ENCODE data around the gene PNRC1.
"Not testable (repeated sequence)": the region's sequence is repeated elsewhere in the genome, so short reads cannot be mapped to it uniquely, and the experiment has no call there.

PNRC1 gene

DNA sequence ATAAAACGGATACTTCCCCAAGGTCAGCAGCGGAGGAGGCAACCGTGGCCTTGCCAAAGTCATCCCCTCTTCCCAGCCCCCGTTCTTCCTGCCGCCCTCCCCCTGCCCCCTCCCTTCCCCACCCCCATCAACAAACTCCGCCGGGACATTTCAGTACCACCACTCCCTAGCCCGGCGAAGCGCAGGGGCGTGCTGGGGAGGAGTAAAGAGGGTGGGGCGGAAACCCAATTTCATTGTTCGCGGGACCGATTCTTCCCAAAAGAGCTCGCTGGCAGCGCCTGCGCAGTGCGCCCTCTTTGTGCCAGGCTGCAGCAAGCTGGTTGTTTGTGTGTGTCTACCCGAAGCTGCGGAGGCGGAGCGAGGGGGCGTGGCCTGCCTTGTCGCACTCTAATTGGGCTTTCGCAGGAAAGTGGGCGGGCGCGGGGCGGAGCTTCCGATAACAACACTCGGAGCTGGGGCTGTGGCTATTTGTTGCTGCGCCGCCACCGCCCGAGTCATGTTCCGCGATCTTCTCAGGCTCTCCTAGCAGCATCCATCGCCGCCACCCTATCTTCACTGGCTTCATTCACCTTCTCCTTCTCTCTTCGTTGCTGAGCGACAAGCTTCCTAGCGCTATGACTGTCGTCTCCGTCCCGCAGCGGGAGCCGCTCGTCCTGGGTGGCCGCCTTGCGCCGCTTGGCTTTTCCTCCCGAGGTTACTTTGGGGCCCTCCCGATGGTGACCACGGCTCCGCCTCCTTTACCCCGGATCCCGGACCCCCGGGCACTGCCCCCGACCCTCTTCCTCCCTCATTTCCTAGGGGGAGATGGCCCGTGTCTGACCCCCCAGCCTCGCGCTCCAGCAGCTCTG lies at the start of gene PNRC1:
PNRC1 (plus strand) TSS at position 471 of the 848 bp plus-strand sequence; CDS start at position 615, 144 bp downstream.
- DNase-seq, result peak; percentile 92 to 100 (median 99)

DNA sequence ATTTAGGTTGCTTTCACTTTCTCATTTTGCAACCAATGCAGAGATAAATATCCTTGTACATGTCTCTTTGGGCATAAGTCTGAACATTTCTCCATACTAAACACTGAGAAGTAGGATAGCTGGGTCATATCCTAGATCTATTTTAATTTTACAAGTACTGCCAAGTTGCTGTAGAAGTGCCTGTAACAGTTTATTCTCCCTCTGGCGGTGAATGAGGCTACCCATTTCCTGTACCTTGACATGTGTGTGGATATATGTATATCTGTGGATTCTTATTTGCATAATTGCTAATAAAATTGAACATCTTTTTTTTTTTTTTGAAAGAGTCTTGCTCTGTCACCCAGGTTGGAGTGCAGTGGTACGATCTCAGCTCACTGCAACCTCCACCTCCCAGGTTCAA lies 48.0 kb upstream of the PNRC1 start:
- no peak for DNase-seq

DNA sequence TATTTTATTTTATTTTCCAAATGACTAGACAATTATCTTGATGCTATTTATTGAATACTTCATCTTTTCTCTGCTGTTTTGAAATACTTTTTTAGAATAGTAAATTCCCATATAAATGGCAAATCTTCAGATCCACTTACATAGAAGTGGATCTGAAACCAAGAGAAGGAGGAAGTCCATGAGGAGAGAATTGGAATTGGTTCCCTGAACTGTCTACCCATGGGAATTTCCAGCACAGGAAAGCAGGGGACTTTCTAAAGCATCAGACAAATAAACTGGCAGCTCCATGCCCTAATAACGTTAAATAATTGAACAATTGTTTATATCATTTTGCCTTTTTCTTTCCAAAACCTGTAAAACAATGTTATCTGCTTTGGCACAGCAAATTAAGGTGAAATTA lies 47.1 kb upstream of the PNRC1 start:
- no peak for DNase-seq

DNA sequence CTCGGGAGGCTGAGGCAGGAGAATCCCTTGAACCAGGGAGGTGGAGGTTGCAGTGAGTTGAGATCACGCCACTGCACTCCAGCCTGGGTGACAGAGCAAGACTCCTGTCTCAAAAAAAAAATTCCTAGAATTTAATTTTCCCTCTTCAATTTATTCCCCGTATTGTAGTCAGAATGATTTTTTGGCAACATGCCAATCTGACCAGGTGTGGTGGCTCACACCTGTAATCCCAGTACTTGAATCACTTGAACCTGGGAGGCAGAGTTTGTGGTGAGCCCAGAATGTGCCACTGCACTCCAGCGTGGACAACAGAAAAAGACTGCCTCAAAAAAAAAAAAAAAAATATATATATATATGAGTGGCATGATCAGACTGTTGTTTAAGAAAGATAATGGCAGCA lies 46.4 kb upstream of the PNRC1 start:
- not testable (repeated sequence) for DNase-seq

DNA sequence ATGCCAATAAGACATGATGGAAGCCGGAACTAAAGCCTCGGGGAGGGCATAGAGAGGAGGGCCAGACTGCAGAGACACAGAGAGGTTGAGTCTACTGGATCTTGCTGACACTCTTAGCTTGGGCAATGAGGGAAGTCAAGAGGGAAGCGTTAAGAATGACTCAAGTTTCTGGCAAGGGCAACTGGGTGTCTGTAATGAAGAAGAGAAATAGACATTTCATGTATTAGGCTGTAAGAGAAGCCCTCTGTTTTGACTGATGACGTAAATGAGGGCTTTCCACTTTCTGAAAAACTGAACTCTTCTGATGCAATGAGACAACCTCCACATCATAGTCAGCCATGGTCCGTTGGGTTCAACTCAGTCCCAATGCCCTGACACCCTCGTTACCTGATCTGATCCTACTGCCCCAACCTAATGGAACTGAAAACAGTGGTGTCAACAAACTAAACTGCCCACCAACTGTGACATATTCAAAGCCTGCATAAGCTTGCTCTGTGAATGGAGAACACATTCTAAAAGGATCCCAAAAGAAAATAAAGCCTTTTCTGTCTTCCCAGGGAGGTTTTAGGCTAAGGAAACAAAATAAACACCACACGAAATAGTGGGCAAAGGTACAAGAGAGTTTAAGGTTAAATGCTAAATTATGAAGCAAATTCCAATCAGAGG lies 45.8 kb upstream of the PNRC1 start:
- peak in 4 of 56 donors; percentile 5 to 19 (median 10) for DNase-seq

DNA sequence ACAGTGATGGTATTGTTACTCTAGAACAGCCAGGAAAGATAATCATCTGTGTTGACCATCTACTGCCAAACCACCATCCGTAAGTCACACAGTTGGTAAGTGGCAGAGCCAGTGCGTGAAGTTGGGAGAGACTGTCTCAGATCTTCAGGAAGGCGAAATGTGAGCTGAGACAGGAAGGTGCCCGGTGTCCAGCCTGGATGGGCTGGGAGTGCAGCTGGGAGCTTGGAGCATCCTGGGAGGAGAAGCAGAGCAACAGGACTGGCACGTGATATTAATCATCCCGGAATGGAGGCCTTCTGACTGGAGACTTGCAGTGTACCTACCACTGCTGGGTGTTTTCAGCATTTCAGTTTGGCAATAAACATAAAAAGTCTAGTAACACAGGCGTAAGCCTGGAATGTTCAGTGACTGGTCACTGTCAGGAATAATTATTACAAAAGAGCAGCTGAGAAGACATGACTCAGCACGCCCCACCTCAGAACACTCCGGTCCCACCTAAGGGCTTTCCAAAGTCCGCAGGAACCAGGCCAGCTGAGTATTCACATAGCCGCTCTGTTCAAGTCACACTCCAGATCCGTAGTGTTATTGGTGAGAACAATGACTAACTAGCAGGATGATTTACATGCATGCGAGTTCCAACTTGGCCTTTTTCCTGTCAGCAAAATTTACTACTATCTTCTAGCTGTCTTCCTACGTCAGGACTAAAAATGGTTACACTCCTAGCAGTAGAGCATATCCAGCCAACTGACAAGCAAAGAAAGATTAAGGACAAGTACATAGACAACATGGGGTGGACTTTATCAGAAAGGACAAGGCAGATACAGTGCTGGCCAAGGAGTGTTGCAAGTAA lies 45.1 kb upstream of the PNRC1 start:
- peak in 17 of 56 donors; percentile 3 to 63 (median 12) for DNase-seq

DNA sequence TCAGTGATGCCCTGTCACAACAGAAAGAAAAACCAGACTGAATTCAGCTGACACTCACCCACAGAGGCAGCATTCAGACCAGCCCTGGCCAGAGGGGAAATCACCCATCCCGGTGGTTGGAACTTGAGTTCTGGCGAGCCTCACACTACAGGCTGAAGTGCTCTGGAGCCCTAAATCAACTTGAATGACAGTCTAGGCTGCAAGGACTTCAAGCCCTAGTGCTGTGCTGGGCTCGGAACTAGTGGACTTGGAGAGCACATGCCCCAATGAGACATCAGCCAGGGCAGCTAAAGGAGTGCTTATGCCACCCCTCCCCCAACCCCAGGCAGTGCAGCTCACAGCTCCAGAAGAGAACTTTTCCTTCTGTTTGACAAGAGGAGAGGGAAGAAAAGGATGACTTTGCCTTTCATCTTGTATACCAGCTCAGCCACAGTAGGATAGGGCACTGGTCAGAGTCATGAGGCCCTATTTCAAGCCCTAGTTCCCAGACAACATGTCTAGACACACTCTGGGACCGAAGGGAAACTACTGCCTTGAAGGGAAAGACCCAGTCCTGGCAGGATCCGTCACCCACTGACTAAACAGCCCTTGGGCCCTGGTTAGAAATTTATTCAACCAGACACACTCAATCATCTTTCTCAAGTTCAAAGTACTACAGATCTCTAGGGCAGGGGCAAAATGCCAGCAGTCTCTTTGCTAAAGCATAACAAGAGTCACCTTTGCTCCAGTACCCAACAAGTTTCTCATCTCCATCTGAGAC lies 43.2 kb upstream of the PNRC1 start:
- no peak for DNase-seq

DNA sequence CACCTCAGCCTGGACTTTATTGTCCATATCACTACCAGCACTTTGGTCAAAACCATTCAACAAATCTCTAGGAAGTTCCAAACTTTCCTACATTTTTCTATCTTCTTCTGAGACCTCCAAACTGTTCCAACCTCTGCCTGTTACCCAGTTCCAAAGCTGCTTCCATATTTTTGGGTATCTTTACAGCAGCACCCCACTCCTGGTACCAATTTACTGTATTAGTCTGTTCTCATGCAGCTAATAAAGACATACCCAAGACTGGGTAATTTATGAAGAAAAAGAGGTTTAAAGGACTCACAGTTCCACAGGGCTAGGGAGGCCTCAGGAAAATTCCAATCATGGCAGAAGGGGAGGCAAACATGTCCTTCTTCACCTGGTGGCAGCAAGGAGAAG lies 42.7 kb upstream of the PNRC1 start:
- not testable (repeated sequence) for DNase-seq

DNA sequence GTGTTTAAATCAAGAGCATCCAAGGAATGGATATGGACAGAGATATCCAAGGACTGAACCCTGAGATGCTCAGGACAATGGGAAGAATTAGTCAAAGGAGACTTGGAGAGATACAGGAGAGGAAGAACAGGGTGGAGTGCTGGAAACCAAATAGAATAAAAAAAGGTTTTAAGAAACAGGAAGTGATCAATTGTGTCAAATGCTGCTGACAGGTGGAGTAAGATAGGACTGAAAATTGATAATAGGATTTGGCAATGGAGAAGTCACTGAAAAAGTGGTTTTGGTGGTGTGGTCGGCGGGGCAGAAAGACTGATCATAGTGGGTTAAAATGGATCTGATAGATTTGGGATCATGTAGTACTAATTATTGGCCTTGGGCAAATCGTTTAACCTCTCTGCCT lies 37.9 kb upstream of the PNRC1 start:
- DNase-seq, result no peak

DNA sequence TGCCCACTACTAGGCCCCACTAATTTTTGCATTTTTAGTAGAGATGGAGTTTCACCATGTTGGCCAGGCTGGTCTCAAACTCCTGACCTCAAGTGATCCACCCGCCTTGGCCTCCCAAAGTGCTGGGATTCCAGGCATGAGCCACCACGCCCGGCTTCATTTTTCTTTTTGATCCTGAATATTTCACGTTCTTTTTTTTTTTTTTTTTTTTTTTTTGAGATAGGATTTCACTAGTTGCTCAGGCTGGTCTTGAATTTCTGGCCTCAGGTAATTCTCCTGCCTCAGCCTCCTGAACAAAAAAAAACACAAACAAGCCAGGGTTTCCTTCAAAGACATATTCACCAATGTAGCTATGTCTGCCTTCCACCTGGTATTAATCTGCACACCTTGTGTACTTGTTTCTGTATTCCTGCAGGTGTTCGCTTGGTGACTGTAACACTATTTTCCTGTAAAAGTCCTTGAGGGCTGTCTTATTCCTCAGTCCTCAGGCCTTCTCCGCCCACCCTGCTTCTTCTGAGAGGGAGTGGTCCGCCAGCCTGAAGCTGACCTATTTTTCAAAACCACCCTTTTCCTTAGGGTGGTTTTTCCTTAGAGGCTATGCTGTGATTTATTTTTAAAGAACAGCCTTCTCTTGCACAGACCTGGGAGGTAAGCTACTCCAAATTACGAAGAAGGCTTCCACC lies 36.1 kb upstream of the PNRC1 start:
- no peak for DNase-seq

DNA sequence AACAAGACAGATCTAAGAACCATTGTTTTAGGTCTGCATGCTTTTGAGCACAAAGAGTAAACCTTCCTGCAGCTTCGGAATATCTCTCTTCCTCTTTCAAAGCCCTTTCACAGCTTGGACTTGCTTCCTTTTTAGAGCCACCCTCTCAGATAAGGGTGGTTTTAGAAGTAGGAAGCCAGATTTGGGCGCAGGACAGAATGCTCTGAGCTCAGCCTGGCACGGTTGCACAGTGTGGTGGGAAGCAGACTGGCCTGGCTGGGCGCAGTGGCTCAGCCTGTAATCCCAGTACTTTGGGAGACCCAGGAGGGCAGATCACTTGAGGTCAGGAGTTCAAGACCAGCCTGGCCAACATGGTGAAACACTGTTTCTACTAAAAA lies 35.6 kb upstream of the PNRC1 start:
- DNase-seq, result peak in 10 of 56 donors; percentile 1 to 41 (median 12)

DNA sequence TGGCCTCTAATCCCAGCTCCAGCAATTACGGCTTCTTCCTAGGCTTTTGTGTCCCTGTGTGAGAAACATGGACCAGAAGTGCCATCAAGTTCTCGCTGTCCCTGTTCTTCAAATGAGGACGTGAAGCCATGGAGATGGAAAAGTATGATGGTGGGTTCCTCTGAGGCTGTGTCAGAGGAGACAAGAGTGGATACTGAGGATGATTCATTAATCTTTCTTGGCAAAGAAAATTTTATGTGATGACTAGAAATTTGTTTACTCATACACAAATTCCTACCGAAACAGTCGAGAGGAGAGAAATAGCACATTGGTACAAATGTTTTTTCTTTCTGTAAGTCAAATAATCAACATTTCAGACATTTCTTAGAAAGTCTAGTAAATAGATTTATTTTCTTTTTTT lies 35.0 kb upstream of the PNRC1 start:
- no peak for DNase-seq

DNA sequence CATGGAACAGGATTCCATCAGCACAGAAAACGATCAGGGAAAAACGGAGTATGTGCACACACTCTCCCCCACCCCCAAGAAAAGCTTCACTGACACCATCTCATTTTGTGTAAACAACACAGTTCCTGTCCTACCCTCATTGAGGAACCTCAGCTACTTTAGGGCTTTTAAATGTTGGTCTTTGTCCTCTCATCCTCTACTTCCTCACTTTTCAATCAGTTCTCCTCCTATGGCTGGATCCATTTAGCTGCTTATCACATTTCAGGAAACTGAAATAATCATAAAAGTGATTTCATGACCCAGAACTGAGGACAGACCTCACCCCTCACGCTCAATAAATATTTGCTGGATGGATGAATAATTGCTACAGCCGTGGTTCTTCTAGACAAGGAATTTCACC lies 33.1 kb upstream of the PNRC1 start:
- DNase-seq, result no peak

DNA sequence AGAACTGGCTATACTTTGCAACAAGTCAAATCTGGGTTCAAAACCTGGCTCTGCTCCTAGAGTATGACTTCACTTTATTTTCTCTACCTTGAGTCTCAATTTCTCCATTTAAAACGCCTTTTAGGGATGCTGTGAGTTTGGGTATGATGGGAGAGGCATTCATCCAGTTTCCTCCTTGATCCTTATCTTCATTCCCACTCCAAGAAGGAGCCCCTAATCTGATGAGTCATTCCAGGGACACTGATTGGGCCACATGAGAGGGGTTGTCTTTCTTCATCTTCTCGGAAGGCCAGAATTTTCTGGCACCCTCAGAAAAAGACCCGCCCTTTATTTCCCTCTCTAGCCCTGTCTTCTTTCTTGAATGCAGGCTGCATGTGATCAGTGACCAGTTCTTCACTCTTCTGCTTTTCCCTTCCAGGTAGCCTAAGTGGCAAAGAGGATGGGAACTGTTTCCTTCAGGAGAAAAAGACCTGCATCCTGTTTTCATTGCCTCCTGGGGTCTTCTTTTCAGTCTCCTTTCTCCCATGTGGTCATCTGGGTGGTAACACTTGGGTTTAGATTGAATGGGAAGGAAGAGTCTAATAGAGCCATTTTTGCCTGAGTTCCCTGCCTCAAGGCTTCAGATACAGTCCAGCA lies 32.1 kb upstream of the PNRC1 start:
- no peak for DNase-seq

DNA sequence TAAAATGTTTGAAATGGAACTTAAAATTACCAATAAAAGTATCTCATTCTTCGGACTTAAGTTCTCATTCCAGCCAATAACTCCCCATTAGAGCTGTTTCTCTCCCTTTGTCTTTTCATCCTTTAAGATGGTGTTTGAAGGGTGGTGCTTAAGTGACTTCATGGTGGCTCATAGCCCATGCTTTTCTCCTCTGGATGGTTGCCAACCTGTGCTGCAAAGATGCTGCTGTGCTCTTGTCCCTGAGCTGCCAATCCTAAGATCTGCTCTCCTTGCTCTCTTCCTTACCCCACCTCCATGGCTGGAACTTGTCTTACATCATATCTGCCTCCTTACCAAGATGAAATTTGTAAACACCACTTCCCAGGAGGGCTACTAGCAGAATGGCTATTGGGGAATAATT lies 31.6 kb upstream of the PNRC1 start:
- DNase-seq, result no peak

DNA sequence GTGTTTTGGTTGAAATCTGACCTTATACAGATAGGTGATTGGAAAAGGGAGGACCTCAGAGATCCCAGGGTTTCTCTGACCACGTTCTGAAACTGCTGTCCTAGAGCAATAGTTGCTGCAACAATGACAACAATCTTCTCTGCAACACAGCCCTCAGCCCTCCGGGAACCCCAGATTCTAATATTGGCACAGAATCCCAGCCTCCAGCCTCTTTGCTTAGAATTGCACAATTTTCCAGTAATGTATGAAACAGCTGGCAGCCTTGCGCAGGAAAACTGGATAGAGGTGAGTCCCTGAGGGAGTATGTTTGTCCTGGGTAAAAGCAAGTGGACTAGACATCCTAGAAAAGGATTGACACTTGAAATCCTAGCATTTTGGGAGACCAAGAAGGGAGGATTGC lies 30.4 kb upstream of the PNRC1 start:
- DNase-seq, result no peak

DNA sequence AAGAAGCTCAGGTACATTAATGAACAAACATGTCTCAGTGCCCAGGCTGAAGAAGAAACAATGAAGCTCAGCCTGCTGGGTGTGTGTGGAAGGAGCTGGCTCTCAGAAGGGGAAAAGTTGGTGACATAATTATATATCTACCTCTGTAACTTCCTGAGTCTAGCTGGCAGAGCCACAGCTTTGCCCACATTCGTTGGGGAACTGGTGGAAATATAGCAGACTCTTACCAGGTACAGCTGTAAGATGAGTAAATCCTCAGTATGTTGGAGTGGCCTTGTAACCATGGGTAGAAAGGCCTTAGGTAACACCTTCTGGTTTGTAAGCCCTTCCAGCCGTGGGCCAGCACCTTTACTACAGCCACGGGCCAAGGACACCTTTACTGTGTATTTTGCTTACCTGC lies 29.9 kb upstream of the PNRC1 start:
- no peak for DNase-seq

DNA sequence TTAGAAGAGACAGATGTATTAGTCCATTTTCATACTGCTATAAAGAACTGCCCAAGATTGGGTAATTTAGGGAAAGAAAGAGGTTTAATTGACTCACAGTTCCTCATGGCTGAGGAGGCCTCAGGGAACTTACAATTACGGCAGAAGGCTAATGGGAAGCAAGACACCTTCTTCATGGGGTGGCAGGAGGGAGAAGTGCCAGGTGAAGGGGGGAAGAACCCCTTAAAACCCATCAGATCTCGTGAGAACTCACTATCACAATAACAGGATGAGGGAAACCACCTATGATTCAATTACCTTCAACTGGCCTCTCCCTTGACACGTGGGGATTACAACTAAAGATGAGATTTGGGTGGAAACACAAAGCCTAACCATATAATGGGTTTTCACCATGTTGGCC lies 28.9 kb upstream of the PNRC1 start:
- no peak for DNase-seq

DNA sequence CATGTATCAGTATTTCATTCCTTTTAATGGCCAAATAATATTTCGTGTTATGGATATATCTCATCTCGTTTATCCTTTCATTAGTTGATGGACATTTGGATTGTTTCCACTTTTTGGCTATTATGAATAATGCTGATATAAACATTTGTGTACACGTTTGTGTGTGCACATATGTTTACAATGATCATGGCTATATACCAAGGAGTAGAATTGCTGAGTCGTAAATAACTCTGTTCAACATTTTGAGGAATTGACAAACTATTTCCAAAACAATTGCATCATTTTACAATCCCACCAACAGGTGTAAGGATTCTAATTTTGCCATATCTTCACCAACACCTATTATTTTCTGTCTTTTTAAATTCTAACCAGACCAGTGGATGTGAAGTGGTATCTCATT lies 26.3 kb upstream of the PNRC1 start:
- DNase-seq, result no peak

DNA sequence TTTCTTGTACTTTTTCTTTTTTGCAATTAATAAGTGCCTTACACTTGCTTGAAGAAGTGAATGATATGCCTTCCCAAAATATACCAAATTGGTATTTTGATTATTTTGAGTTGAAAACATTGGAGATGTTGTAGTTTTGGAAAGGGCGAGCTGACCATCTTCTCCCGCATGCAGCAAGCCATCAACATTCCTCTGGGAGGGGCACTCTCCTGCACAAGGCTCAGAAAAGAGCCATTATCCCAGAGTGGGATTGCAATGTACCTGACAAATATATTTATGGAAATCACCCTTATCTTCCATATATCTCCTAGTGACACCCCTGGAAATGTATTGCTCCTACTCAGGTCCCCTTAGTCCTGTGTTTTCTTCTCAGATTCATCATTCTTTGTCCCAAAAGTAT lies 22.8 kb upstream of the PNRC1 start:
- no peak for DNase-seq

Measured in nucleus accumbens (tissue), 56 donors.